Embryonic facial prominence (tissue), 1 donor: Measurements from ENCODE around the gene RASL10A.
"Not testable (repeated sequence)": the region's sequence is repeated elsewhere in the genome, so short reads cannot be mapped to it uniquely, and the experiment has no call there.

Experiments used
- DNase-seq: peaks from one replicate; pipeline ENCODE4 v3.0.0-alpha.2; 2016; ENCODE audit errors: extremely low spot score

Gene RASL10A, protein sequence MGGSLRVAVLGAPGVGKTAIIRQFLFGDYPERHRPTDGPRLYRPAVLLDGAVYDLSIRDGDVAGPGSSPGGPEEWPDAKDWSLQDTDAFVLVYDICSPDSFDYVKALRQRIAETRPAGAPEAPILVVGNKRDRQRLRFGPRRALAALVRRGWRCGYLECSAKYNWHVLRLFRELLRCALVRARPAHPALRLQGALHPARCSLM

GRCh38 chr22:29315286-29316140 lies at the start of gene RASL10A:
RASL10A (minus strand) TSS chr22:29315697; CDS start chr22:29315246, 451 bp downstream.
- no peak for DNase-seq

DNA sequence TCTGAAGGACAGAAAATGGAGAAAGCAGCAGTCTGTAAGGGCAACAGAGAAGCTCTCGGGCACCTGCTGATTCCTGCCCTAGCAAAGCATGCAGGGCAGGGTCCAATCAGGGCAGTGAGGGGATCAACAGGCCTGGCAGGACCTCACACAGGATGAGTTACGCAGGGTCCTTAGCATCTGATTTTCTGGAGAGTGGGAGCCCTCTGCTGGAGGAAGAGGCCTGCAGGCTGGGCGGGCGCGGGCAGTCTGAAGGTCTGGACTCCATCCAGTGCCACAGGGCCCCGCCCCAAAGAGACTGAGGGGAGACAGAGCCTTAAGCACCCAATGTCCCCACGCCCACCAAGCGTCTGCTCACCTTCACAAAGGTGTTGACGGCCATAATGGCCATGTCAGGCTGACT lies 44.0 kb upstream of the RASL10A start:
- no peak for DNase-seq

GRCh38 chr22:29357193-29357890 lies 41.8 kb upstream of the RASL10A start:
- DNase-seq, result not testable (repeated sequence)

DNA sequence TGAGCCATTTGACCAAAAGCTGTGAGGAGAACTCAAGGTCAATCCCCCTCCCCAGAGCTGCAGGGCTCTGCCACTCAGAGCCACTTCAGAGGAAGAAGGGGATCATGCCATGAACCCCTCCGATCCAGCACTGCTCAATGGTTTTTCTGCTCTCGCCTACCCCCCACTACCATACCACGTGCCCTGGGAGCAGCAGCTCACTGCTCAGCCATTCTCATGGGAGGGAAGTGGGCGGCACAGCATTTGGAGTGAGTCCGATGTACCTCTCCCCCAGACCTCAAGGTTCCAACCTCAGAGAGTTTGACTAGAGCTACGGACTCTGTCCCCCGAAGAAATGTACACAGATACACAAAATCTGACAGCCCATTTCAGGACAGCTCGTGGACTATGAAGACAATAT lies 38.4 kb upstream of the RASL10A start:
- DNase-seq, result no peak

DNA sequence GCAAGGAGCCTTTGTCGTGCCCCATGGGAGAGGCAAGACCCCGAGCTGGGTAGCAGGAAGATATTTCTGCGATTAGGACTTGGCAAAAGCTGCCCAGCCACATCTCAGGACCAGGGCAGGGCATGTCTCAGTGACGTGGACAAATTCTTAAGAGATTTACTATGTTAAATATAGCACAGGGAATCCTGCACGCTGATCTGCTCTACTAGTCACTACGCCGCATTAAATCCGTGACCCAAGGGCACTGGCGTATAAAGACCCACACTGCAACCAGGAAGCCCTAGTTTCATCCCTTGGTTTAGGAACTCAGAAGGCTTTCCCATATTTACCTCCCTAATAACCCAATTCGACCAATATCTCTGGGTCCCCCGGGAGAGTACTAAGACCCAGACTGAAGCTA lies 37.8 kb upstream of the RASL10A start:
- DNase-seq, result no peak

GRCh38 chr22:29352778-29353177 lies 37.3 kb upstream of the RASL10A start:
- no peak for DNase-seq

GRCh38 chr22:29351891-29352290 lies 36.4 kb upstream of the RASL10A start:
- DNase-seq, result no peak

GRCh38 chr22:29351042-29351441 lies 35.5 kb upstream of the RASL10A start:
- no peak for DNase-seq

GRCh38 chr22:29348956-29349355 lies 33.5 kb upstream of the RASL10A start:
- DNase-seq, result no peak

GRCh38 chr22:29348041-29348440 lies 32.5 kb upstream of the RASL10A start:
- no peak for DNase-seq

DNA sequence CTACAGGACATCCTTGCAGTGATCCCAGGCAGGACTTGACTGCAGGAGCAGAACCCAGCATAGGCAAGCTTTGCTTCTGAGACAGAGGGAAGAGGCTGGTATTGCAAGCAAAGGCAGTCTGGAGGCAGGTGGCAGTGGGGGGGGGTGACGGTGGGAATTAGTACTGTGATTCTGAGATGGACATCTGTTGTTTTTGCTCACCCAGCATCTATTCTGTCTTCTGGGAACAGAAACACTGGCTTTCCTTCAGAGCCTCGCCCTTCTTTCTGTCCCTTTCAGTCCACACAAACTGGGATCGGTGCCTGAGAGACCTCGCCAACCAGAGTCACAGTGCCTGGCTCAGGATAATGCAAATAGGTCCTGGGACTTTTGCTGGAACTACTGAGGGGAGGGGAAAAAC lies 31.2 kb upstream of the RASL10A start:
- DNase-seq, result no peak

DNA sequence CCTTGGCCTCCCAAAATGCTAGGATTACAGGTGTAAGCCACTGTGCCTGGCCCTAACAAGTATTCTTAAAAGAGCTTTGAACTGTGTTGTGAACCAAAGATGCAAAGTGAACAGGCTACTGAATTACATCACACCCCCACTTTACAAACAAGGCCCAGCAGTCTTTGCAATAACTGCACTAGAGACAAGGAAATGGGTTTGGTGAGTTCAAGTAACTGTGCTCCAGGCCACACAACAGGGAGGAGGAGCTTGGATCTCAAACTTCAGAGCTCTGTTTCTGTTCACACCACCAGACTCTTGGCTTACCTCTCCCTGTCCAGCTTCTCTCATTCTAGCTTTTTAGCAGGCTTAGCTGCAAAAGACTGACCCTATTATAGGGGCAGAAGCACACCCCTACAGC lies 30.4 kb upstream of the RASL10A start:
- no peak for DNase-seq

- DNase-seq, result not testable (repeated sequence)
Measured at GRCh38 chr22:29344889-29345288, 29.4 kb upstream of the RASL10A start.

GRCh38 chr22:29344137-29344536 lies 28.6 kb upstream of the RASL10A start:
- DNase-seq, result no peak

- DNase-seq, result peak; percentile 29
Measured at GRCh38 chr22:29343313-29343805, 27.9 kb upstream of the RASL10A start.

DNA sequence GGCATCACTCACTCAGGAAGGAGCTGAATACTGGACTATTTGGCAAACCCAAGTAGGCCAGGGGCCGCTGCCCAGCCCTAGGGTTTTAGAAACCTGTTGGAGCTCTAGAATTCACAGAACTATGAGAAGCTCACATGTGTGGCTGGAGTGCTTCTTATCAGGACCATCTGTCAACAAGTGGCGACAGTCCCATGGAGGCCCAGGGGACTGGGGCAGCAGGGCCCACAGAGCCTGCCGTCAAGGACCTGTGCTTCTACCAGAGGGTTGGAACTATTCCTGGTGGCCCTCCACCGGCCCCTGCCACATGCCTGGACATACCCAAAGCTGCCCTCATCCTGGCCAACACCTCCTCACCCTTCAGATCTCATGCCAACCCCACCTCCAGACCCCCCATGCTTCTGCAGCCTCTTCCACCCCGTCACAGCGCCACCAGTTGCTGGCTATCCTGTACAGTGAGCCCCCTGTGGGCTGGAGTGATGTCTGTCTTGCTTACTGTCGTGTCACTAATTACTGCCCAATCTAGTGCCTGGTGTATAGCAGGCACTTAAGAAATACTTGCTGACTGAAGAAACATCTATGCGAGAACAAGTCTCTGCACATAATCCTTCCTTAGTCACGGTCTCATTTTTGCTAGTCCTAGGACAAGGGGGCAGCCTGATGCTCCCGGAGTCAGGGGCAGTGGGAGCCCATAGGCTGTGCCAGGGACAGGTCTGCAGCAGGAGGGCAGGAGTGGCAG lies 27.2 kb upstream of the RASL10A start:
- DNase-seq, result no peak

DNA sequence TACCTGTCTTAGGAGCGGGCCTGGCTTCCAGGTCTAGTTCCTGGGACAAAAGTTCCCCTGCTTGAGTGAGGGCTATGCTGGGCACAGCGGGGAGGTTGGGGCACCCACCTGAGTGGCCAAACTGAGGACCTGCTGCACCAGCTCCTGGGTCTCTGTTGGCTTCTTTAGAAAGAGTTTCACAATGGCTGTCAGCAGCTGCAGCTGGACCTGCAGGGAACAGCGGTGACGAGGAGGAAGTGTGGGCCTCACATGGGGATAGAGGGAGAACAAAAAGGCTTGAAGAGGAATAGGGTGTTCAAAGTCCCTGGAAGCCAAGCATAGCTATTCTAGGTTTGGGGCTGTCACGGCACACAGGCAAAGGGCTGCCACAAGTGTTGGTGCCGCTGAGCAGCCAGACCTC lies 26.7 kb upstream of the RASL10A start:
- no peak for DNase-seq

DNA sequence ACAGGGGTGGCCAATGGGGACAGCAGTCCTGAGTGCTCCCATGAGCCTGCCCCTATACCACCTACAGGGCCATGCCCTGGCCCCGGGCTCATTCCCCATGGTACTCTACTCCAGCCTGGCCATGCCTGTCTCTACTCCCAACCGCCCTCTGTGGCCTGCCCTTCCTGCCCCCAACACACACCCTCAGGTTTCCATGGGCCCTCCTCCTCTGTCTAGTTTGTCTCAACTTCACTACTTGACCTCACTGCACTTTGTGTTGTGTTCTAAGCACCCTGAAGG lies 26.3 kb upstream of the RASL10A start:
- DNase-seq, result no peak

DNA sequence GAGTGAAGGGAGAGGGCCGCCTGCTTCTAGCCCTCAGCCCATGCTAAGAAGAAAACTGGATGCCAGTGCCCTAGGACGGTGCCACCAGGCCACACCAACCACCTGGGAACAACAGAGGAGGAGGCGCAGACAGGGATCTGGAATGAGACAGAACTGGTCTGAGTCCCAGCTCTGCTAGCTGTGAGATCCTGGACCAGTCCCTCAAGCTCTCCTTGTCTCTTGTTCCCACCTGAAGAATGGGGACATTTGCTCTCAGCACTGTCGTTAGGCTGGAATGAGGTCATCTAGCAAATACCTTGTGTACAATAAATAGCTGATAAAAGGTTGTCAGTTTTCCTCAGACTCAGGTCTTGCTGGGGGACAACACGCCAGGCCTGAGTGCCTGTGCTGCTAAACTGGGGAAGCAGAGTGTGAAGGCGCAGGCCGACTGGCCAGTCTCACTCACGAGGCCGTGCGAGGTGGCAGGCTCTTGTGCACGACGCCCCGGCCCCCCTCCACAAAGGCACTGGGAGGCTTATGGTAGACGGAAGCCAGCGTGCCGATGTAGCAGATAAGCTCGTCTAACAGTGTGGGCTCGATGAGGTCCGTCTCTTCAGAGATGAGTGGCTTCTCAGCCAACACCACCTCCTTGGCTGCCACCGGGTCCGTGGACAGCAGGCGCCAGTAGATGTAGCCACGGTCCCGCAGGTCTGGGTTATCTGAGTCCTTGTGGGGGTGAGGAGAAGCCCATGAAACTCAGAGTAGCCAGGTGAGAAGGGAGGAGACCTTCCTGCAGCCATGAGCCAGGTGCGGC lies 25.8 kb upstream of the RASL10A start:
- DNase-seq, result no peak

DNA sequence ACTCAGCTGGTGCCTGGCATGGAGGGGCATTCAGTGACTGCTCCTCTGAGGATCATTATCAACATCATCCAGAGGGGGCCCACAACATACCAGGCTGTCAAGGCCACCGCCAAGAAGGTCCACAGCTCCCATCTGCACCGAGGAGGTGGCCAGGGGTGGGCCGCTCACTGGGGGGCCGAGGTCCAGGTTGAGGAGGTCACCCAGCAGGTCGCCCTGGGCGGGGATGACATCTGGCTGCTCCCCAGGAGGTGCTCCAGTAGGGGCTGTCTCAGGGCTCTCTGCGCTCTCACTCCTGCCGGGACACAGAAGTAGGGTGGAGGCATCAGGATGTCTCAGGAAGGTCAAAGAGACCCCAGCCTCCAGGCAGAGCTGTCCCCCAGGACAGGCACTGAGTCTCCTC lies 25.1 kb upstream of the RASL10A start:
- DNase-seq, result no peak
